Measurements from ENCODE around the gene SUCLG1.

SUCLG1 gene

GRCh38 chr2:84386336-84387040 lies 72.6 kb downstream of the SUCLG1 start:
- peaks cover 4% of the 10 kb centered on the region; the same call in 1 of the 2 replicates for H3K9me3 ChIP-seq (ENCODE audit: control insufficient read depth, insufficient read depth, low read depth, low read length)
- no peaks in the 10 kb centered on the region for H3K27me3 ChIP-seq (ENCODE audit: control insufficient read depth, insufficient read depth, low read length)
- no peak overlapping the region for H3K4me3 ChIP-seq (ENCODE audit: low read depth, low read length)
- no peak overlapping the region for H3K27ac ChIP-seq (ENCODE audit: low read depth, low read length)
- H3K4me1 ChIP-seq (ENCODE audit: control insufficient read depth, insufficient read depth, low read length), result peaks cover 3% of the 10 kb centered on the region; the same call in 1 of the 2 replicates
- H3K9ac ChIP-seq (ENCODE audit: low read length), result no peak overlapping the region
- H3K36me3 ChIP-seq (ENCODE audit: control insufficient read depth, insufficient read depth, low read length), result no peaks in the 10 kb centered on the region

- Histone ChIP-seq H3K9ac (ENCODE audit: low read length) (no peak overlapping the region), H3K9me3 (ENCODE audit: control insufficient read depth, insufficient read depth, low read depth, low read length) (no peaks in the 10 kb centered on the region), H3K4me3 (ENCODE audit: low read depth, low read length) (no peak overlapping the region), H3K27ac (ENCODE audit: low read depth, low read length) (no peak overlapping the region), H3K4me1 (ENCODE audit: control insufficient read depth, insufficient read depth, low read length) (peaks cover 3% of the 10 kb centered on the region; the same call in 1 of the 2 replicates), H3K27me3 (ENCODE audit: control insufficient read depth, insufficient read depth, low read length) (no peaks in the 10 kb centered on the region), H3K36me3 (ENCODE audit: control insufficient read depth, insufficient read depth, low read length) (no peaks in the 10 kb centered on the region)
Observed at GRCh38 chr2:84383271-84383670, 75.8 kb downstream of the SUCLG1 start.

GRCh38 chr2:84380875-84381274 lies 78.2 kb downstream of the SUCLG1 start:
- Histone ChIP-seq H3K9me3 (ENCODE audit: control insufficient read depth, insufficient read depth, low read depth, low read length) (0 out of 2 replicates have a peak, but pooled peaks cover 2% of the 10 kb centered on the region), H3K27ac (ENCODE audit: low read depth, low read length) (no peak overlapping the region), H3K9ac (ENCODE audit: low read length) (no peak overlapping the region), H3K4me3 (ENCODE audit: low read depth, low read length) (no peak overlapping the region), H3K27me3 (ENCODE audit: control insufficient read depth, insufficient read depth, low read length) (no peaks in the 10 kb centered on the region), H3K4me1 (ENCODE audit: control insufficient read depth, insufficient read depth, low read length) (no peaks in the 10 kb centered on the region), H3K36me3 (ENCODE audit: control insufficient read depth, insufficient read depth, low read length) (no peaks in the 10 kb centered on the region)

- H3K4me1 ChIP-seq (ENCODE audit: control insufficient read depth, insufficient read depth, low read length), result no peaks in the 10 kb centered on the region
- no peaks in the 10 kb centered on the region for H3K36me3 ChIP-seq (ENCODE audit: control insufficient read depth, insufficient read depth, low read length)
- no peak overlapping the region for H3K9ac ChIP-seq (ENCODE audit: low read length)
- no peak overlapping the region for H3K4me3 ChIP-seq (ENCODE audit: low read depth, low read length)
- H3K27me3 ChIP-seq (ENCODE audit: control insufficient read depth, insufficient read depth, low read length), result no peaks in the 10 kb centered on the region
- H3K9me3 ChIP-seq (ENCODE audit: control insufficient read depth, insufficient read depth, low read depth, low read length), result 0 out of 2 replicates have a peak, but pooled peaks cover 2% of the 10 kb centered on the region
- H3K27ac ChIP-seq (ENCODE audit: low read depth, low read length), result no peak overlapping the region
Observed at GRCh38 chr2:84378960-84379359, 80.1 kb downstream of the SUCLG1 start.

- H3K4me1 ChIP-seq (ENCODE audit: control insufficient read depth, insufficient read depth, low read length), result no peaks in the 10 kb centered on the region
- 0 out of 2 replicates have a peak, but pooled peaks cover 2% of the 10 kb centered on the region for H3K9me3 ChIP-seq (ENCODE audit: control insufficient read depth, insufficient read depth, low read depth, low read length)
- H3K27ac ChIP-seq (ENCODE audit: low read depth, low read length), result no peak overlapping the region
- no peaks in the 10 kb centered on the region for H3K27me3 ChIP-seq (ENCODE audit: control insufficient read depth, insufficient read depth, low read length)
- no peak overlapping the region for H3K4me3 ChIP-seq (ENCODE audit: low read depth, low read length)
- H3K9ac ChIP-seq (ENCODE audit: low read length), result no peak overlapping the region
- no peaks in the 10 kb centered on the region for H3K36me3 ChIP-seq (ENCODE audit: control insufficient read depth, insufficient read depth, low read length)
Observed at GRCh38 chr2:84375020-84375419, 84.1 kb downstream of the SUCLG1 start.

GRCh38 chr2:84373866-84374265 lies 85.2 kb downstream of the SUCLG1 start:
- Histone ChIP-seq H3K4me1 (ENCODE audit: control insufficient read depth, insufficient read depth, low read length) (no peaks in the 10 kb centered on the region), H3K27me3 (ENCODE audit: control insufficient read depth, insufficient read depth, low read length) (no peaks in the 10 kb centered on the region), H3K9ac (ENCODE audit: low read length) (no peak overlapping the region), H3K36me3 (ENCODE audit: control insufficient read depth, insufficient read depth, low read length) (no peaks in the 10 kb centered on the region), H3K27ac (ENCODE audit: low read depth, low read length) (no peak overlapping the region), H3K9me3 (ENCODE audit: control insufficient read depth, insufficient read depth, low read depth, low read length) (0 out of 2 replicates have a peak, but pooled peaks cover 2% of the 10 kb centered on the region), H3K4me3 (ENCODE audit: low read depth, low read length) (no peak overlapping the region)
